Lower lobe of right lung (tissue), 2 donors: ENCODE results near the gene ZNF57. TPM values are rescaled to one million over a fixed set of nuclear protein-coding genes. Genes with fewer than 3 reads are reported as not detected.
"Not testable (repeated sequence)": the region's sequence is repeated elsewhere in the genome, so short reads cannot be mapped to it uniquely, and the experiment has no call there.

Source experiments
- ATAC-seq, 2 donors: fragments of 200-7000 bp; cut with Tn5 transposase; one replicate each; pipeline ENCODE4 v1.9.1; 2020 to 2022; ENCODE audit warnings: mild to moderate bottlenecking in 2 of 2, moderate library complexity in 2 of 2
- DNase-seq: peaks from one replicate; pipeline ENCODE4 v3.0.0-alpha.2; 2020
- H3K27ac ChIP-seq: fragments of 200-600 bp; one replicate; pipeline ENCODE4 v1.8.0; 2022
- H3K27me3 ChIP-seq: fragments of 200-600 bp; one replicate; pipeline ENCODE4 v1.8.0; 2022; ENCODE audit warnings: low read depth
- H3K36me3 ChIP-seq: fragments of 200-600 bp; one replicate; pipeline ENCODE4 v1.8.0; 2022; ENCODE audit warnings: mild to moderate bottlenecking
- H3K4me1 ChIP-seq: fragments of 200-600 bp; one replicate; pipeline ENCODE4 v1.8.0; 2022
- H3K4me3 ChIP-seq: fragments of 200-600 bp; one replicate; pipeline ENCODE4 v1.8.0; 2022; ENCODE audit warnings: mild to moderate bottlenecking
- H3K9me3 ChIP-seq: fragments of 200-600 bp; one replicate; pipeline ENCODE4 v1.8.0; 2022
- CTCF ChIP-seq: fragments of 200-600 bp; IDR thresholded peaks from one replicate; pipeline ENCODE4 v1.8.0; 2022; ENCODE audit warnings: antibody characterized with exemption, mild to moderate bottlenecking
- intact Hi-C: fragments of 100-400 bp; cut with DNase I; formaldehyde crosslinking; loops from one replicate; pipeline ENCODE4 v1.11.0; 2022
- total RNA-seq: library from RNA; stranded (reverse); fragmentation: NEBNext Ultra II Directional; extraction: Animal tissue kit (Norgen Biotek cat#: 25700); gene quantifications from one replicate; pipeline ENCODE4 v1.2.1, GENCODE V29; 2021
- donor health status: DM: no; HTN: yes; CAD: no; lungs with severe emphysema.

The ZNF57 gene
- total RNA-seq, 1 donor from 2014 or later, result 5.1 TPM

GRCh38 chr19:2952953-2953481 is 52.3 kb downstream of the ZNF57 start:
- Histone ChIP-seq H3K9me3 (no peaks in the 10 kb centered on the region), H3K4me3 (peak overlapping the region; percentile 37), H3K4me1 (peaks cover 12% of the 10 kb centered on the region), H3K27ac (peak overlapping the region; percentile 82), H3K36me3 (no peaks in the 10 kb centered on the region), H3K27me3 (no peaks in the 10 kb centered on the region)
- no peak for TF ChIP-seq CTCF
- intact Hi-C loops, result no loop called here
- DNase-seq (peak; percentile 71), ATAC-seq (peak; percentile 41 to 43)

GRCh38 chr19:2957160-2957559 is 56.4 kb downstream of the ZNF57 start:
- Histone ChIP-seq H3K4me3 (no peak overlapping the region), H3K4me1 (peaks cover 1% of the 10 kb centered on the region), H3K27ac (no peak overlapping the region), H3K9me3 (no peaks in the 10 kb centered on the region), H3K36me3 (no peaks in the 10 kb centered on the region), H3K27me3 (no peaks in the 10 kb centered on the region)
- no peak for TF ChIP-seq CTCF
- intact Hi-C loops, result no loop called here
- ATAC-seq (no peak), DNase-seq (no peak)

- H3K36me3 ChIP-seq, result no peaks in the 10 kb centered on the region
- peaks cover 6% of the 10 kb centered on the region for H3K4me1 ChIP-seq
- no peaks in the 10 kb centered on the region for H3K9me3 ChIP-seq
- ATAC-seq, result no peak
- no peak overlapping the region for H3K27ac ChIP-seq
- no peaks in the 10 kb centered on the region for H3K27me3 ChIP-seq
- no peak for DNase-seq
- H3K4me3 ChIP-seq, result no peak overlapping the region
- TF ChIP-seq CTCF, result no peak
- intact Hi-C loops, result no loop called here
Observed at GRCh38 chr19:2960120-2960519, 59.4 kb downstream of the ZNF57 start.

DNA sequence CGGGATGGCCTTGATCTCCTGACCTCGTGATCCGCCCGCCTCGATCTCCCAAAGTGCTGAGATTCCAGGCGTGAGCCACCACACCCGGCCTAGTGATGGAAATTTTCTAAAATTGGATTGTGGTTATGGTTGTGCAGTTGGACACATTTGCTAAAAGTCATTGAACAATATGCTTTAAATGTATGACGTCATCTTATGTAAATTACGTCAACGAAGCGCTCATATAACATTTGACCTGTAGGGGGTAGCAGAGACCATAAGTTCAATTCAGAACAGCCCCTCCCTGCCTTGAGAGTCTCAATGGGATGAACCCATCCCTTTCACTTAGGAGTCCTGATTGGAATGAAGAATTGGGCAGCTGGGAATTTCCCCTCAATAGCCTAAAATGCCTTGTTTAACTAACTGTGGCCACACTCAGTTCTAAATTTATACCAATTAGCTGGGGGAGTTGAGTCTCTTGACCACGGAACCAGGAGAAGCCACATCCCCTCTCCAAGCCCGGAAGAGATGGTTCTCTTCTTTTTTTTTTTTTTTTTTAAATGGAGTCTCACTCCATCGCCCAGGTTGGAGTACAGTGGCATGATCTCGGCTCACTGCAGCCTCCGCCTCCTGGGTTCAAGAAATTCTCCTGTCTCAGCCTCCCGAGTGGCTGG is 61.4 kb downstream of the ZNF57 start:
- Histone ChIP-seq H3K27ac (no peak overlapping the region), H3K27me3 (no peaks in the 10 kb centered on the region), H3K4me3 (peak overlapping the region; percentile 1), H3K9me3 (no peaks in the 10 kb centered on the region), H3K4me1 (peaks cover 6% of the 10 kb centered on the region), H3K36me3 (no peaks in the 10 kb centered on the region)
- DNase-seq (no peak), ATAC-seq (peak; percentile 93 to 95)
- intact Hi-C loops, result no loop called here
- TF ChIP-seq CTCF, result peak; percentile 68

DNA sequence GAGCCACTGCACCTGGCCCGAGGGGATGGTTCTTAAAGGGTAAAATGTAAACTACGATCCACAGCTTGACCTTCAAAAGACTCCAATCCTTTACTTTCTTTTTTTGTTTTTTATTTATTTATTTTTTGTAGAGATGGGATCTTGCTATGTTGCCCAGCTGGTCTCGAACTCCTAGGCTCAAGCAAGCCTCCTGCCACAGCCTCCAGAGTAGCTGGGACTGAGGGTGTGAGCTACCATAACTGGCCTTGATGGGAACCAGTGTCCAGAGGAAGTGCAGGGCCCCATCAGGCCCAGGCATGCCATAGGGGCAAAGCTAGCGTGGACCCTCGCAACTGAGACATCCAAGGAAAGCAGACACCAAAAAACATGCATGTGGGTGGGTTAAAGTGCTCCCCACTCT is 62.4 kb downstream of the ZNF57 start:
- Histone ChIP-seq H3K27me3 (no peaks in the 10 kb centered on the region), H3K27ac (no peak overlapping the region), H3K4me1 (peaks cover 9% of the 10 kb centered on the region), H3K4me3 (no peak overlapping the region), H3K9me3 (no peaks in the 10 kb centered on the region), H3K36me3 (no peaks in the 10 kb centered on the region)
- ATAC-seq (no peak), DNase-seq (no peak)
- intact Hi-C loops, result no loop called here
- TF ChIP-seq CTCF, result no peak

- H3K27ac ChIP-seq, intact Hi-C loops, DNase-seq, H3K36me3 ChIP-seq, H3K9me3 ChIP-seq, H3K27me3 ChIP-seq, ATAC-seq, H3K4me3 ChIP-seq: not testable (repeated sequence)
- H3K4me1 ChIP-seq, result peaks cover 14% of the 10 kb centered on the region
Observed at GRCh38 chr19:2963631-2964030, 62.9 kb downstream of the ZNF57 start.
